ENCODE measurements around the gene THBS2.

- TF ChIP-seq POU6F1 (CRISPR knock-in tag; IDR thresholded peaks at IDR 0.05; ENCODE audit: borderline replicate concordance, low read depth) = no peak
- TF ChIP-seq TOX (CRISPR knock-in tag; IDR thresholded peaks at IDR 0.05; ENCODE audit: borderline replicate concordance) = no peak
- TF ChIP-seq PPARA (CRISPR knock-in tag; IDR thresholded peaks at IDR 0.05; ENCODE audit: borderline replicate concordance) = no peak
- no peak for TF ChIP-seq ZFP3 (CRISPR knock-in tag; IDR thresholded peaks at IDR 0.05)
- TF ChIP-seq TCF4 (CRISPR knock-in tag; IDR thresholded peaks at IDR 0.05; ENCODE audit: borderline replicate concordance) = no peak
- TF ChIP-seq ZFP30 (CRISPR knock-in tag; IDR thresholded peaks at IDR 0.05) = no peak
- no peak for TF ChIP-seq ZNF565 (CRISPR knock-in tag; conservative IDR thresholded peaks at IDR 0.05; ENCODE audit: low read depth)
- TF ChIP-seq ISL1 (CRISPR knock-in tag; IDR thresholded peaks at IDR 0.05) = no peak
- no peak for TF ChIP-seq BACH2 (CRISPR knock-in tag; IDR thresholded peaks at IDR 0.05; ENCODE audit: borderline replicate concordance)
- TF ChIP-seq ZNF70 (CRISPR knock-in tag; IDR thresholded peaks at IDR 0.05) = no peak
- no peak for TF ChIP-seq PATZ1 (CRISPR knock-in tag; IDR thresholded peaks at IDR 0.05; ENCODE audit: borderline replicate concordance)
These were observed 9.7 kb upstream of the THBS2 start for GRCh38 chr6:169263374-169263773.
